Effector CD4-positive, alpha-beta T cell (primary cell): ENCODE results near the gene COL27A1.
"Not testable (repeated sequence)": the region's sequence is repeated elsewhere in the genome, so short reads cannot be mapped to it uniquely, and the experiment has no call there.

Experiments used
- DNase-seq: peaks from one replicate; pipeline ENCODE4 v3.0.0-alpha.2; 2020

Gene COL27A1

DNA sequence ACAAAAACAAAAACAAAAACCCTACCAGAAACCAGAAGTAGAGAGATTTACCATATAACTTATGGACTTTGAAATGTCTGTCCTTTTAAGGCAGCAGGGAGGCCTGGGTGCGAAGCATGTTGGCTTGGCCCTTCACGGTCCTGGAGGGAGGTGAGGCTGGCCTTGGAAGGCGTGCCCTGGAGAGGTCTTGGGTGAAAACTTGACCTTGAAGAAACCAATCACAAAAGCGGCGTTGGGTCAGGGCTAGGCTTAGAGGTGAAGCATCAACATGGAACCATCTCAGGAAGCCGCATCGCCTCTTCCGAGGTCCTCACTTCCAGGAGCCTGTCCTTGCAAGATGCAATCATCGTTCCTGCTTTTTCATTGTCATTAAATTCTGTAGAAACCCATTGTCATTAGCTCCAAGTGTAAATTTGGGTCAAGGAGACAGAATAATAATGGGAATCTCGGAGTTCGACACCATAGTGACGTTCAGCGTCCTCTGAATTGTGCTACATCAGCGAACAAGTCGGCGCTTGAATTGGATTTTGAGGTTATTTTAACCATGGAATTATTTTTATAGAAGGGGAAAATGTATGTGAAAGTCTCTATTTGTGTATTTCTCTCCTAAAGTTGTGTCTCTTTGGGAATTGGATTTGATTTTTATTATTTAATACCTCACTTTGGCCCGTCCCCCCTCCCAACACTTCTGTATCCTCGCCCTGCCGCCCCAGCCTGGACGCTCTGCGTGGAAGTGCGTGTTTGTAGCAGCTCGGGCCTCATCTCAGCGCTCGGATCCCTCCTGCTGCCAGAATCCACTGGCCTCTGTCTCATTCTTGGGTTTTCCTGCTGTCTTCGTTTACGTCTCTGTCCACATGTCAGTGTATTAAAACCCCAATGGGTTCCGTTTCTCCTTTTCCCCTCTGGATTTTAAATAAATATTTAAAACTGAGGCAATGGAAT is 156.5 kb downstream of the COL27A1 start:
- no peak for DNase-seq

DNA sequence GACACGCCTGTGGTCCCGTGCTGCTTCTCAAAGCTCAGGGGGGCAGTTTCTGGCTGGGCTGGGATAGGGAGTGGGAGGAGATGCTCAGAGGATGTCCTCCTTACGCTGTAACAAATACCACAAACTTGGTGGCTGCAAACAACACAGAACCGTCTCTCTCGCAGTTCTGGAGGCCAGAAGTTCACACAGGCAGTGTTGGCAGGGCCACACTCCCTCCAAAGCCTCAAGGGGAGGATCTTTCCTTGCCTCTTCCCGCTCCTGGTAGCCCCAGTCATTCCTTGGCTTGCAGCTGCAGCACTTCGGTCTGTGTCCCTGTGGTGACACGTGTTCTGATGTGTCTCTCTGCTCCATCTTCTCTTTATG is 157.2 kb downstream of the COL27A1 start:
- DNase-seq: no peak

DNA sequence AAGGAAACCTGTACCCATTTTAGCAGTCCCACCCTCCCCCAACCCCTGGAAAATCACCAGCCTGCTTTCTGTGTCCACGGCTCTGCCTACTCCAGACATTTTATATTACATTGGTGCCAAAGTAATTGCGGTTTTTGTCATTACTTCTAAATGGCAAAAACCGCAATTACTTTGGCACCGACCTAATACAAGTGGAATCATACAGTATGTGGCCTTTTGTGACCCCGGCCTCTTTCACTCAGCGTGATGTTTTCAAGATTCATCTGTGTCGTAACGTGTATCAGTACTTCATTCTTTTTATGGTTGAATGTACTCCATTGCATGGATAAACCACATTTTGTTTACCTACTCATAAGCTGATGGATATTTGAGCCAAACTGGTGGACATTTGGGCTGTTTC is 157.8 kb downstream of the COL27A1 start:
- DNase-seq: no peak

DNA sequence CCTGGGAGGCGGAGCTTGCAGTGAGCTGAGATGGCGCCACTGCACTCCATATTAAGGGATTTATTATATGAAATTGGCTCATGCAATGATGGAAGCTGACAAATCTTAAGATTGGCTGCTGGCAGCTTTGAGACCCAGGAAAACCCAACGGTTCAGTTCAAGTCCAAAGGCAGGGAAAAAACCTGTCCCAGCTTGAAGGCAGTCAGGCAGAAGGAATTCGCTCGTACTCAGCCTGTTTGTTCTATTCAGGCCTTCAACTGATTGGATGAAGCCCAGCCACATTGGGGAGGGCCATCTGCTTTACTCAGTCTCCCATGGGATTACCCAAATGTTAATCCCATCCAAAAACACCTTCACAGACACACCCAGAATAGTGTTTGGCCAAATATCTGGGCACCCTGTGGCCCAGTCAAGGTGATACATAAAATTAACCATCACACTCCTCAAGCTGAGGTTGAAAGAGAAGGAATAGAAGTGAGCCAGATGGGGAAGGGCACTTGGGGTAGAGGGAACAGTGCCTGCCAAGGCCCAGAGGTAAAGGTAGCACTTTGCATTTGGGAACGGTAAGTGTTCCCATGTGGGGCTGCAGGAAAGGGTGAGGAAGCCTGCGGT is 159.0 kb downstream of the COL27A1 start:
- DNase-seq: no peak

DNA sequence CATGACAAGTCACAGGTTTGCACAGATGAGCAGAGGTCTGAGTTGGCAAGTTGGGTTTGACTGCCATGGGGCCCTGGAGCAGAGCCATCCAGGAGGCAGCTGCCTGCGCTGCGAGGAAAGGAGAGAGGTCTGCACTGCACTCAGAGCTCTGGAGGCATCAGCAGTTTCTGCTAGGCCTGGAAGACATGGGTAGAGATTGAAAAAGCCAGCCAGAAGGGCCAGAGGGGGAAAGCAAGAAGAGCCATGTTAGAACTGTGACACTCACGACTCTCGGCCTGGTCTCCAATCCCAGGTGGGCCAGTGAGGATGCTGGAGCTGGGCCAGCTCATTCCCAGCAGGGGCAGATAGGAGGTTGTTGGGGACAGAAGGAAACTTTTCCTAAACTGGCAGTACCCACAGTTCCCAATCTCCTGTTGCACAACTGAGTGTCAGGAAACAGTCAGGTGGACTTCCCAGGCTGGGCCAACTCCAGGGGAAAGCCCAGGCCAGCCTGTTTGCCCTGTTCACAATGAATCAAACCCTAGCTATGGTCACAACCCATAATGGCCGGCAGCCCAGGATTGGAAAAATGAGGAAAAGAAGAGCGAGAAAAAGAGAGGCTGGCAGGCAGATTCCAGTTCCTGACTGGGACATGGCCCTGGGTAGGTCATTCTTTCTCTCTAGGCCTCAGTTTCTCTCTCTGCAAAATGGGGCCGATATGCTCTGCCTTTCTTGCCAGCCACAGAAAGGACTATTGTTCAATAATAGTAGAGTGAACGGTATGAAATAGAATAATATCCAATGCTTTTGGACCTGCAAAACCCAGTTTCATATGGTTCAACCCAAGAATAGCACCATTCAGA is 159.8 kb downstream of the COL27A1 start:
- DNase-seq: no peak

DNA sequence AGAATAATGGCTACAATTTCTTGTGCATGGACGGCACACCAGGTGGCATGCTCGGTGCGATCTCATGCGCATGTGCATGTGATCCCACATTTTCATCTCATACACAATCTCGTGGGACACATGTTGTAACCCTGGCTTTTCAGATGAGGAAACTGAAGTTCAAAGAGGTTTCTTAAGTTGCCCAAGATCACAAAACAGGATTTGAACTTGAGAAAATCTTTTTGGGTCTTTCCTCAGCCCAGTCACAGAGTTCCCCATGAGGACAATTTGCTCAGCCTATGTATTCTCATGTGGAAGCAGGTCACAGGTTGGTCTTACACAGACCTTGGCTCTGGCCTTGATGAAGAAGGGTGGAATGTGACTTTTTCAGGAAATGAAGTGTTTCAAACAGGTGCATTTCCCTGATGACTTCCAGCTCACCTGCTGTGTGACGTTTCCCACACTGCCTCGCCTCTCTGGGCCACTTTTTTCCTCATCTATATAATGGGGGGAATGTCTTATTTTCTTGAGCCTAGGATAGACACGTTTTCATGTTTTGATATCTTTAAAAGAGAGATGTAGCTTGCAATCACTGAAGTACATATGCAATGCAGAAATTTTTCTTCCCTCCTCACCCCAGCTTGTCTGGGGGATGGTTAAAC is 160.5 kb downstream of the COL27A1 start:
- DNase-seq: no peak

DNA sequence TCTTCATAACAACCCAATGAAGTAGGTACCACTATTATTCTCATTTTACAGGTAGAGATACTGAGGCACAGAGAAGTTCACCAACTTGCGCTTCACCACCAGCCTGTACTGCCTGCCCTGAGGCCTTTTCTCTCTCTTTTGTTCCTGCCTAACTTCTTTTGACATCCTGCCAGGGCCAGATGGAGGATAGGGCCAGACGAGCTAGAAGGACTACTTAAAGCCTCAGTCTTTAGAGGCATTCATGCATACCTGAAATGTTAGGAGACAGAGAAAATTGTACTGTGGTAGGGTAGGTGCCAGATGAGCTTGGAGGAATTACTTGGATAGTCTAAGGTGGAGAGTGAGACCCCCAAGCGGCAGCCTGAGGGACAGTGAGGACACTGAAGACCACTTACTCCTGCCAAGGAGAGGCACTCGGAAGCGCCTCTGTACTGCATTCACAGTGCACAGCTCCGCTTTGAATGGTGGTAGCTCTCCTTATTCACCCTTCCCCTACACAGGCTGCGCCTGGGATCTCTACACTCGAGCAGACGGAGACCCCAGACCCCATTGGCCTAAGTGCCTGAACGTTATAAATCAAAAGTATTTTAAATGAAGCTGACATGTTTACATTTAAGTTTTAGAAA is 161.4 kb downstream of the COL27A1 start:
- no peak for DNase-seq

DNA sequence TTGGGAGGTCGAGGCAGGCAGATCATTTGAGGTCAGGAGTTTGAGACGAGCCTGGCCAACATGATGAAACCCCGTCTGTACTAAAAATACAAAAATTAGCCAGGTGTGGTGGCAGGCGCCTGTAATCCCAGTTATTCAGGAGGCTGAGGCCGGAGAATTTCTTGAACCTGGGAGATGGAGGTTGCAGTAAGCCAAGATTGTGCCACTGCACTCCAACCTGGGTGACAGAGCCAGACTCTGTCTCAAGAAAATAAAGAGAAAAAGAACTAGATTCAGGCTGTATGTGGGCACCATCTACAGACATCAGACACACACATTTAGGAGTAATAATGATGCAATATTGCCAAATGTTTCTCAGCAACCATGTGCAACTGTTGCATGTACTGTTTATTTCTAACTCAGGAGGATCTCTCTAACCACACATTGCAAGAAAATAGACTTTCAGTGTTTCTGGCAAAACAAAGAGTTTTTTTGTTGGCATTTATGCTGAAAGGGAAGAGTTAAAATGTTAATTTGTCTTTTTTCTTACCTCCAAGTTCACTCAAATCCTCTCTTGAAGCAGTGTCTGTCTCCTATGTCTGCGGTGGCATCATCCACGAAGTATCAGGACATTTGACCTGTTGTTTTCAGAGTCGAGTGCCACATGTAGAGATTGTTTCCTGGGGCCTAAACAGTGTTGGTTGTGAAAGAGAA is 162.5 kb downstream of the COL27A1 start:
- no peak for DNase-seq

DNA sequence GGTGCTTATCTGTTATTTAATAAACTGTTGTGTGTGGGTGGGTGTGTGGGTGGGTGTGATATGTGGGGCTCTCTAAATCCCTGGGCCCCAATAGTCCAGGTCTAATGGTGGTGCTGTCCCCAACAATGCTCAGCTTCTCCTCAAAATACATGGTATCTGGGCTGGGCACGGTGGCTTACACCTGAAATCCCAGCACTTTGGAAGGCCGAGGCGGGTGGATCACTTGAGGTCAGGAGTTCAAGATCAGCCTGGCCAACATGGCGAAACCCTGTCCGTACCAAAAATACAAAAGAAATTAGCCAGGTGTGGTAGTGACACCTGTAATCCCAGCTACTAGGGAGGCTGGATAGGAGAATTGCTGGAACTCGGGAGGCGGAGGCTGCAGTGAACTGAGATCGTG is 163.1 kb downstream of the COL27A1 start:
- no peak for DNase-seq

DNA sequence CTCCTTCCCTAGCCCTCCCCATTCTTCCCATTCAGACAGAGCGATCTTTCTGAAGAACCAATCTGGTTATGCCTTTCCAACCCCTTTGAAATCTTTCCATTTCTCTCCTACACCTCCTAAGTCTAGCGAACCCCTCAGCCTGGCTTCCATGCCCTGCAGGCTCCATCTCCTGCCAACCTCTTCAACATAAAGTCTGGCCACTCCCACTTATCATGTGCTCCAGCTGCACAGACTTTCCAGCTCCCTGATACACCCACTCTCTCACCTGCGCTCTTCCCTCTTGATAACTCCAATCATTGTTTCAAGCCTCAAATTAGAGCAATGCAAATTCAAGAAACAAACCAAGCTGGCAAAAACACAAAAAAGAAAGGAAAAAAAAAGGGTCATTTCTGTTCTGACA is 163.8 kb downstream of the COL27A1 start:
- DNase-seq: no peak

DNA sequence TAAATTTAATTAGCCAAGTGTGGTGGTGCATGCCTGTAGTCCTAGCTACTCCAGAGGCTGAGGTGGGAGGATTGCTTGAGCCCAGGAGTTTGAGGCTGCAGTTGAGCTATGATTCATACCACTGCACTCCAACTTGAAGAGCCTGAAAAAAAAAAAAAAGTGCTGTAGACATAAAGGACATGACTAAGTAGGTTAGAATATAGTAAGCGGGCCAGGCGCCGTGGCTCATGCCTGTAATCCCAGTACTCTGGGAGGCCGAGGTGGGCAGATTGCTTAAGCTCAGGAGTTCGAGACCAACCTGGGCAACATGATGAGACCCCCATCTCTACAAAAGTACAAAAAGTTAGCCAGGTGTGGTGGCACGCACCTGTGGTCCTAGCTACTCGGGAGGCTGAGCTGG is 165.4 kb downstream of the COL27A1 start:
- not testable (repeated sequence) for DNase-seq

DNA sequence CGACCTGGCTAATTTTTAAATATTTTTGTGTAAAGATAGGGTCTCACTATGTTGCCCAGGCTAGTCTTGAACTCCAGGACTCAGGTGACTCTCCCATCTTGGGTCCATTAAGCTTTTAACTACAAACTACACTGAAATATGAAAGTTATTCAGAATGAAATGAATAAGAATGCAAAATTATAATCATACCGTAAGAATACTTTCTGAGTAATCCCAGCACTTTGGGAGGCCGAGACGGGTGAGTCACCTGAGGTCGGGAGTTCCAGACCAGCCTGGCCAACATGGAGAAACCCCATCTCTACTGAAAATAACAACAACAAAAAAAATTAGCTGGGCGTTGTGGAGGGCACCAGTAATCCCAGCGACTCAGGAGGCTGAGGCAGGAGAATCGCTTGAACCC is 166.4 kb downstream of the COL27A1 start:
- DNase-seq: no peak

DNA sequence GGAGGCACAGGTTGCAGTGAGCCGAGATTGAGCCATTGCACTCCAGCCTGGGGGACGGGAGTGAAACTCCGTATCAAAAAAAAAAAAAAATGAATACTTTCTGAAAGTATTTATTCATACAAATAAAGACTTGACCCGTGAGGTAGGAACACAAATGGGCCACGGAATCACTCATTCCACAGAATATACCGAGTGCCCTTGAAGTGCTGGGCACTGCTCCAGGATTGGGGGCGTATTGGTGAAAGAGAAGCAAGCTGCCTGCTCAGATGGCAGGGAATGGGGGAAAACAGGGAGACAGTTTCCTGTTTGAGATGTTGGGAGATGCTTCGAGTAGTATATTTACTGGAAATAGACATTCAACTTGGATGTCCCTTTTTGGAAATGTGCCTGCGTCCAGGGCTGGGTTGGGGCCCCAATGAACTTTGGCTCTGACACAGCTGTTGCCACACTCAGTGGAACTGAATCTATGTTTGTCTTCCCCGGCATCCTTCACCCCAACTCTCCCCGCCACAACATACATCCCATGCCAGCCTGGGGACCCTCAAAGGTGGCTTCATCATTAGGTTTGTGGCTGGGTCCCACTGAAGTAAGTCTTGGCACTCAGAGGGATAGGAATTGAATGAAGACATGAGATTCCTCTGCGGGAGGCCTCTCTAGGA is 167.0 kb downstream of the COL27A1 start:
- DNase-seq: not testable (repeated sequence)

DNA sequence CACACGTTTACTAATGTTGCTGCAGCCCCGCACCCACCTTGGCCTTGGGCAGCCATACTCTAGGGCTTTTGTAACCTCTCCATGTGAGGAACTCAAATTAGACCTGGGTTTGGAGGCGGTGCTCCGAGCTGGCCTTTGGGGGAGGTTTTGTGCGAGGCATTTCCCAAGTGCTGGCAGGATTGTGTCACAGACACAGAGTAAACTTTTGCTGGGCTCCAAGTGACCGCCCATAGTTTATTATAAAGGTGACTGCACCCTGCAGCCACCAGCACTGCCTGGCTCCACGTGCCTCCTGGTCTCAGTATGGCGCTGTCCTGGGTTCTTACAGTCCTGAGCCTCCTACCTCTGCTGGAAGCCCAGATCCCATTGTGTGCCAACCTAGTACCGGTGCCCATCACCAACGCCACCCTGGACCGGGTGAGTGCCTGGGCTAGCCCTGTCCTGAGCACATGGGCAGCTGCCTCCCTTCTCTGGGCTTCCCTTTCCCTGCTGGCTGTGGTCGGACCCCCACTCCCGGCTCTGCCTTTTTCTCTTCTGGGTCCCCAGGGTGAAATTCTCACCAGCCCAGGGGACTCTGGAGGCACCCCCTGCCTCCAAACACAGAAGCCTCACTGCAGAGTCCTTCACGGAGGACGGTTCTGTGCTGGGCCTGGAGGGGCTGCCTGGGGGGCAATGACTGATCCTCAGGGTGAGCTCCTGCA is 167.6 kb downstream of the COL27A1 start, which contains the start of gene ORM1:
Gene ORM1, plus strand, starts transcription at position 268 of the 701 bp plus-strand sequence. Its CDS starts 36 bp downstream, at position 304.
- not testable (repeated sequence) for DNase-seq

DNA sequence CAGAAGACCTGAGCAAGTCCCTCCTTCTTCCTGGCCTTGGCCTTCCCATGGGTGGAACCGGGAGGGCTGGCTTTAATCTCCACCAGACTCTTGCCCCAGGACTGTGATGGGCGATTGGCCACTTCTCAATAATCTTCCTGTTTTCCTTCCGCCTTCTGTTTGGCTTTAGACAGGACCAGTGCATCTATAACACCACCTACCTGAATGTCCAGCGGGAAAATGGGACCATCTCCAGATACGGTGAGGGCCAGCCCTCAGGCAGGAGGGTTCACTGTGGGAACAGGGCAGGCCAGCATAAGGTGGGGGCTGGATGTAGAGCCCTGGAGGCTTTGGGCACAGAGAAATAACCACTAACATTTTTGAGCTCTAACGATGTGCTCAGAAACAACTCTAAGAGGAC is 168.5 kb downstream of the COL27A1 start:
- DNase-seq: not testable (repeated sequence)

DNA sequence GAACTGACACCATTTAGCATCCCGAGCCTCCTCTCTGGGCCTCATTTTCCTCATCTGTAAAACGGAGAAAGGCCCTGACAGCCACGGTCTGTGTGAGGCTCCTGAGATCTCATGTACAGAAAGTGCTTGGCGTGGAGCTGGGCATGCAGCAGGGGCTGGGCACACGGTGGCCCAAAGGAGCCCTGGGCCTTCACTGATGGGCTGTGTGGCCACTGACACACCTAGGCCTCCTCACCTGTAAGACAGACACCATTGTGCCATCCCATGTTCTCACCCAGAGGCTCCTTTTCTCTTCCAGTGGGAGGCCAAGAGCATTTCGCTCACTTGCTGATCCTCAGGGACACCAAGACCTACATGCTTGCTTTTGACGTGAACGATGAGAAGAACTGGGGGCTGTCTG is 169.2 kb downstream of the COL27A1 start:
- DNase-seq: no peak

DNA sequence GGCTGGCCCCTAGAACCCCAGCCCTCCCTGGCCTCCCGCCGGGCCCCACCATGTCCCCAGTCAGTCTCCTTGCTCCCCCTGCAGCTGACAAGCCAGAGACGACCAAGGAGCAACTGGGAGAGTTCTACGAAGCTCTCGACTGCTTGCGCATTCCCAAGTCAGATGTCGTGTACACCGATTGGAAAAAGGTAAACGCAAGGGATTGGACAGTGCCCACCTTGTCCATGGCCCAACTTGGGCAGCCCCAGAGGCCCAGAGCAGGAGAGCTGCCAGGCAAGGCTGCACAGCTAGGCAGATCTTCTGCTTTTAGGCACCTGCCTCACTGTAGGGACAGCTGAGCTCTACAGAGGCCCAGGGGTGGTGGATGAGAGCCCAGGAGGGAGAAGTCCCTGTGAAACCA is 169.6 kb downstream of the COL27A1 start:
- not testable (repeated sequence) for DNase-seq

DNA sequence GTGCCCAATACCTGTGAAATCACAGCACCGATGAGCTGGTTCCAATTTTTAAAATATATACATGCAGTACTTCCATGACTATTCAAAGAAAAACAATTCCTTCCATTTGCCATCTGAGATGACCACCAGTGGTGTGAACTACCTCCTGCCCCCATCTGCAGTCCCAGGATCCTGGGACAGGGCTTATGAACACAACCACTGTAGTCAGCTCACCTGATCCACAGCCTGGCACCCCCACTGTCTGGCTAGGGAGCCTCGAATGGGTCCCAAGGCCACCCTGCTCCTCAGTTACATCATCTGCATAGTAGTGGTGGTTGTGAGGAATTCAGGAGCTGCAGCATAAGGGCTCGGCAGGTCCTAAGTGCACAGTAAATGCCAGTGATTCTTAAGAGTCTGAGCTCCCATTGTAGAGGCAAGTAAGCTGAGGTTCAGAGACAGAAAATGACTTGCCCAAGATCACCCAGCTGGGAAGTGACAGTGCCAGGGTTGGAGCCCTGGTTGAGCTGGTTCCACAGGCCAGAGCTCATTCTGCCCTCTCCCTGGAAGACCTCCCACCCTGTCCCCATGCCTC is 170.4 kb downstream of the COL27A1 start:
- DNase-seq: not testable (repeated sequence)

DNA sequence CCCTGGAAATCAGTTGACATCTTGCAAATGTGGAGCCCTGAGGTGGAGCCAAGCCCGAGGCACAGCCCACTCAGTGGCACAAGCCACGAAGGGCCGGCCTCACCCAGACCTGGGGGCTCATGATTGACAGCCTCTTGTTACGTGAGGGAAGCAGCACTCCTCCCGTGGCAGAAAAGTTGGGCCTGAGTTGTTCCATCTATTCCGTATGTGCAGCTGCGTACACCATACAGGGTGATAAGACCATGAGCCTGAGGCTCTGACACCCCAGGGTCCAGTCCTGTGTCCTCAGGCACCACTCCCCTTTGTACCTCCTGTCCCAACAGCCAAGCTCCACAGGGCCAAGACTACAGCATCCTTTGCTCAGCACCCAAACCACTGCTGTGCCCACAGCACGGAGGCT is 172.4 kb downstream of the COL27A1 start:
- DNase-seq: no peak

DNA sequence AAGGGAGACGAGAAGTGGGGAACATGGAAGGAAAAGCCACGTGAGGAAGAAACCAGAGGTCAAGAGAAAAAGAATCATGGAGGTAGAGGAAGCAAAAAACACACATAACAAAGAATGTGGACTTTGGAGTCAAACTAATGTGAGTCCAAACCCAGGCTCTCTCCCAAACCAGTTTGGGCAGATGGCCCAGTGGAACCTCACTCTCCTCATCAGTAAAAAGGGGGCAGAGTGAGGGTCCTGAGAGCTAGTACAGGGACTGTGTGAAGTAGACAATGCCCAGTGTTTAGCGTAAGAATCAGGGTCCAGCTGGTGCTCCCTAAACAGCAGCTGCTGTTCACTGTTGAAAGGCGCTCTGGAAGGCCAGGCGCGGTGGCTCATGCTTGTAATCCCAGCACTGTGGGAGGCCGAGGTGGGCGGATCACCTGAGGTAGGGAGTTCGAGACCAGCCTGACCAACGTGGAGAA is 173.1 kb downstream of the COL27A1 start:
- DNase-seq: not testable (repeated sequence)
